Tibial nerve (tissue), 4 donors: Measurements from ENCODE around the gene HES4. TPM values are rescaled to one million over a fixed set of nuclear protein-coding genes. Genes with fewer than 3 reads are reported as not detected.

Source experiments
- DNase-seq, 2 donors: peaks; one replicate each; pipeline ENCODE4 v3.0.0-alpha.2; 2019; ENCODE audit warnings: low spot score in 2 of 2
- H3K27ac ChIP-seq, 4 donors: fragments of 200-600 bp; sonication (generic) in 3 of 4; one replicate each; pipeline ENCODE4 v1.5.1; 2017 to 2019; ENCODE audit warnings: mild to moderate bottlenecking in 1 of 4
- H3K27me3 ChIP-seq, 2 donors: fragments of 200-600 bp; sonication (generic) in 1 of 2; one replicate each; pipeline versions ENCODE4 v1.5.1 to v1.6.0; 2017 to 2019
- H3K36me3 ChIP-seq, 3 donors: fragments of 200-600 bp; sonication (generic); one replicate each; pipeline ENCODE4 v1.5.1; 2018 to 2019
- H3K4me1 ChIP-seq, 4 donors: fragments of 200-600 bp; sonication (generic) in 3 of 4; one replicate each; pipeline ENCODE4 v1.5.1; 2017 to 2019
- H3K4me3 ChIP-seq, 4 donors: fragments of 200-600 bp; sonication (generic) in 3 of 4; one replicate each; pipeline ENCODE4 v1.5.1; 2017 to 2019; ENCODE audit warnings: mild to moderate bottlenecking in 1 of 4, moderate library complexity in 1 of 4
- H3K9me3 ChIP-seq, 4 donors: fragments of 200-600 bp; sonication (generic) in 3 of 4; one replicate each; pipeline ENCODE4 v1.5.1; 2017 to 2019
- CTCF ChIP-seq, 5 experiments: fragments of 200-600 bp in 3 of 5; fragments of 450-650 bp in 2 of 5; sonication (generic) in 3 of 5; IDR thresholded peaks; one replicate each; pipeline ENCODE4 v1.5.1; 2016 to 2019; ENCODE audit warnings: antibody characterized with exemption in 5 of 5, mild to moderate bottlenecking in 3 of 5, moderate library complexity in 2 of 5
- EP300 ChIP-seq, 2 donors: sonication (generic); formaldehyde crosslinking; IDR thresholded peaks; one replicate each; pipeline ENCODE4 v1.6.1; 2017; ENCODE audit warnings: antibody characterized with exemption in 2 of 2, mild to moderate bottlenecking in 1 of 2
- POLR2A ChIP-seq, 2 donors: fragments of 450-650 bp; IDR thresholded peaks; one replicate each; pipeline ENCODE4 v1.6.1; 2017; ENCODE audit warnings: antibody characterized with exemption in 2 of 2, mild to moderate bottlenecking in 2 of 2, moderate library complexity in 2 of 2
- WGBS, 2 donors: methylation state at CpG; one replicate each; pipeline ENCODE4 v1.1.5; 2018; 5-methylcytosine and 5-hydroxymethylcytosine counted together
- total RNA-seq, 4 donors: library from RNA; depleted of rRNA; stranded (reverse); fragments of >200 nt; gene quantifications; one replicate each; pipeline ENCODE4 v1.1.0, GENCODE V29; 2016

HES4 gene
- total RNA-seq, 4 donors from 2014 or later, result 26.9 to 70.8 (median 58.7) TPM

DNA sequence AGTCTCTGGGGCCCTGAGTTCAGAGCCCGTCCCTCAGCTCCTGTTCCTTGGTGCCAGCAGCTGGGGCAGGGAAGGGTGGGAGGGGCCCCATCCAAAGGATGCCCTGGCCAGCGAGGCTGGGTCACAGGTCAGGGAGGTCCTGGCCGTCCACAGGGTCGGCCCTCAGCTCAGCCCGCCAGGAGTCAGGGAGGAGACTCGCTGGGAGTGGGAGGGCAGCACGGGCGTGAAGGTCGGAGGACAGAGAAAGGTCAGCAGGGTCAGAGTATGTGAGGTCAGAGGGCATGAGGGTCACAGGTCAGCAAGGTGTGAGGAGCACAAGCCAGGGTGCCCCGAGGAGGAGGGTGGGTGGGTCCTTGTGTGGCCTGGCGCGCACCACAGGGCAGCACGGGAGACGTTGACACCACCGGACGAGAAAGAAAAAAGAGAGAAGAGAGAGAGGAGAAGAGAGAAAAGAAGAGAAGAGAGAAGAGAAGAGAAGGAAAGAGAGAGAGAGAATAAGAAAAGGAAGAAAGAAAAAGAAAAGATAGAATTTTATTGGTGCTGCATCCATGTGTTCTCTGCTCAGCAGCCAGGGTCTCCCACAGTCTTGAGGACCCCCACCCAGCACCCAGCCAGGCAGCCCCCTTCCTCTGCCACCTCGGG, 25.1 kb downstream of the HES4 start:
- no peak overlapping the region for H3K4me3 ChIP-seq
- H3K27ac ChIP-seq, result no peak overlapping the region
- 52 to 57% methylated on average over 16 to 17 of the region's 17 CpGs for WGBS, 2 donors
- no peak for DNase-seq
- TF ChIP-seq CTCF (IDR thresholded peaks at IDR 0.05), result no peak
- TF ChIP-seq POLR2A (IDR thresholded peaks at IDR 0.05), result no peak
- no peak for TF ChIP-seq EP300 (IDR thresholded peaks at IDR 0.05)
- no peaks in the 10 kb centered on the region for H3K36me3 ChIP-seq
- peaks cover 0 to 8% (median 0%) of the 10 kb centered on the region in 4 donors for H3K4me1 ChIP-seq
- H3K27me3 ChIP-seq, result peaks cover 2 to 66% of the 10 kb centered on the region in 2 donors
- no peaks in the 10 kb centered on the region for H3K9me3 ChIP-seq

- TF ChIP-seq CTCF (IDR thresholded peaks at IDR 0.05), result no peak
- TF ChIP-seq POLR2A (IDR thresholded peaks at IDR 0.05), result no peak
- TF ChIP-seq EP300 (IDR thresholded peaks at IDR 0.05), result no peak
- no peaks in the 10 kb centered on the region for H3K9me3 ChIP-seq
- H3K4me1 ChIP-seq, result peaks cover 0 to 8% (median 0%) of the 10 kb centered on the region in 4 donors
- peaks cover 2 to 68% of the 10 kb centered on the region in 2 donors for H3K27me3 ChIP-seq
- 70 to 85% methylated on average over 3 to 11 of the region's 11 CpGs for WGBS, 2 donors
- no peaks in the 10 kb centered on the region for H3K36me3 ChIP-seq
- no peak overlapping the region for H3K4me3 ChIP-seq
- DNase-seq, result no peak
- no peak overlapping the region for H3K27ac ChIP-seq
These were observed 25.6 kb downstream of the HES4 start for GRCh38 chr1:974293-974640.

DNA sequence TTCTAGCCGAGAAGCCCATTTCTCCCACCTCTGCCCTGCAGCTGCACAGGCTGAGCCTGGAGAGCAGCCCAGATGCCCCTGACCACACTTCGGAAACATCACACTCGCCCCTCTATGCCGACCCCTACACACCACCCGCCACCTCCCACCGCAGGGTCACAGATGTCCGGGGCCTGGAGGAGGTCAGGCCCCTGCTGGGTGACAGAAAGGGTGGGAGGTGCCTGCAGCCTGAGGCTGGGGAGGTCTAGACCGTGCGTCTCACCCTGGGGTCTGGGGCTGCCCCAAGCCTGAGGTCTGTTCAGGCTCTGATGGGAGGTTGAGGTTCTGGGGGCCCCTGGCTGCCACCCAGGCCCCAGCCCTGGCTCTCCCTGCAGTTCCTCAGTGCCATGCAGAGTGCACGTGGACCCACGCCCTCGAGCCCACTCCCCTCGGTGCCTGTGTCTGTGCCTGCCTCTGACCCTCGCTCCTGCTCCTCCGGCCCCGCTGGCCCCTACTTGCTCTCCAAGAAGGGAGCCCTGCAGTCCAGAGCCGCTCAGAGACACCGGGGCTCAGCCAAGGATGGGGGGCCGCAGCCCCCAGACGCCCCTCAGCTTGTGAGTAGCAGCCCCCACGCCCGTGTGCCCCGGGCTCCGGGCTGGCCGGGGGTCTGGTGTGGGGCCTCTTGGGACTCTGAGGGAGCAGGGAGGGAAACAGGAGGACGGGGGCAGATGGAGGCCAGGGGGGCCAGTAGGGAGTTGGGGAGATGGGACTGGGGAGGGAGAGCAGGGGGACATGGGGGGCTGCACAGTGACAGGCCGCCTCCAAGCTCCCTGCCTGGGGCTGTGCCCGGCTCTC, 26.2 kb downstream of the HES4 start:
- peaks cover 2 to 74% of the 10 kb centered on the region in 2 donors for H3K27me3 ChIP-seq
- TF ChIP-seq POLR2A (IDR thresholded peaks at IDR 0.05) (no peak), CTCF (IDR thresholded peaks at IDR 0.05) (no peak), EP300 (IDR thresholded peaks at IDR 0.05) (no peak)

GRCh38 chr1:972726-973458, 27.0 kb downstream of the HES4 start:
- 83 to 86% methylated on average over 17 of the region's 28 CpGs for WGBS, 2 donors
- H3K9me3 ChIP-seq, result no peaks in the 10 kb centered on the region
- no peak overlapping the region for H3K4me3 ChIP-seq
- TF ChIP-seq POLR2A (IDR thresholded peaks at IDR 0.05) (no peak), EP300 (IDR thresholded peaks at IDR 0.05) (no peak), CTCF (IDR thresholded peaks at IDR 0.05) (no peak)
- H3K27ac ChIP-seq, result no peak overlapping the region
- H3K4me1 ChIP-seq, result peaks cover 0 to 8% (median 0%) of the 10 kb centered on the region in 4 donors
- no peaks in the 10 kb centered on the region for H3K36me3 ChIP-seq
- DNase-seq, result no peak
- peaks cover 2 to 82% of the 10 kb centered on the region in 2 donors for H3K27me3 ChIP-seq

More for the DNA sequence above, 26.2 kb downstream of the HES4 start:
- Histone ChIP-seq H3K4me1 (peaks cover 0 to 8% (median 0%) of the 10 kb centered on the region in 4 donors), H3K9me3 (no peaks in the 10 kb centered on the region), H3K27ac (no peak overlapping the region), H3K4me3 (no peak overlapping the region), H3K36me3 (no peaks in the 10 kb centered on the region)
- no peak for DNase-seq
- 70 to 71% methylated on average over 27 to 28 of the region's 28 CpGs for WGBS, 2 donors
